CD4-positive, alpha-beta T cell treated with Interleukin-17A for 1 hour (primary cell): ENCODE results near the gene PHGDH.

Source experiments
- DNase-seq: peaks from one replicate; pipeline ENCODE4 v3.0.0-alpha.2; 2020

The PHGDH gene

GRCh38 chr1:119733754-119734153 is 22.0 kb downstream of the PHGDH start:
- no peak for DNase-seq

DNA sequence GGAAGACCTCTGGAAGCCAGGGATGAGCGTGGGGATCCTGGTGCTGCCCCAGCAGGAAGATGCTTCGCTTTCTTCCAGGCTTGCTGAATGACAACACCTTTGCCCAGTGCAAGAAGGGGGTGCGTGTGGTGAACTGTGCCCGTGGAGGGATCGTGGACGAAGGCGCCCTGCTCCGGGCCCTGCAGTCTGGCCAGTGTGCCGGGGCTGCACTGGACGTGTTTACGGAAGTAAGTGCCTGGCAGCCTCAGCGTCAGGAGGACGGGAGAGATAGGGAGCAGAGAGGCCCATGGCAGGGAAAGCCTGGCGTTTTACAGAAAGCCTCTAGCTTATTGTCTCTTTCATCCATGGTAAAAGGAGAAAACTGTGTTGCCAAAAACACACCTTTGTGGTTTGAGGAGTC is 23.5 kb downstream of the PHGDH start:
- no peak for DNase-seq

GRCh38 chr1:119736649-119737039 is 24.9 kb downstream of the PHGDH start:
- DNase-seq = no peak

GRCh38 chr1:119737040-119737682 is 25.4 kb downstream of the PHGDH start:
- DNase-seq = no peak

DNA sequence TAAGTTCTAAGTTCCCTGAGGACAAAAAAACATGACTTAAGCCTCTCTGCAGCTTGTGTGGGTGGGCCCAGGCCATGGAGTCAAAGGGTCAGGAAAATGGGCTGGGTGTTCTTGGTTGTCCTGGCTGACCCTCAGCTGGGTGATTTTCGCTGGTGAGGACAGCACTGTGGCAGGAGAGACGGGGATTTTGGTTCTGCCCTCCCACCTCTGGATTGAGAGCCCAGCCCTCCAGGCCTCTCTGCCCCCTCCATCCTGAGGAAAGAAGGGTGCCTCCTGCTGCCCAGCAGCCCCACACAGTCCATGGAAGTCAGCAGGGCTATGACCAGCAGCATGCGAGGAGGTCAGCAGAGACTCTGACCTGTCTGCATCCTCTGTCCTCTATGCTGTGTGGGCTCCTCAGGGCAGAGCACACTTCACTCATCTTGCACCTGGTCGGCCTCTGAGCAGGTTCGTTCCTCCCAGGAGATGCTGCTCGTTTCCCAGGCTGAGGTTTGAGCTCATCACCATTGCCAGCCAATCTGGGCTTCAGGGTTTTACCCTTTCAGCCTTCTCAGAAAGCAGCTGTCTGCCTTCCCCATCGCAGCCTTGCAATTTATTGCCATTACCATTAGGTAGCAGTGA is 26.5 kb downstream of the PHGDH start:
- no peak for DNase-seq

DNA sequence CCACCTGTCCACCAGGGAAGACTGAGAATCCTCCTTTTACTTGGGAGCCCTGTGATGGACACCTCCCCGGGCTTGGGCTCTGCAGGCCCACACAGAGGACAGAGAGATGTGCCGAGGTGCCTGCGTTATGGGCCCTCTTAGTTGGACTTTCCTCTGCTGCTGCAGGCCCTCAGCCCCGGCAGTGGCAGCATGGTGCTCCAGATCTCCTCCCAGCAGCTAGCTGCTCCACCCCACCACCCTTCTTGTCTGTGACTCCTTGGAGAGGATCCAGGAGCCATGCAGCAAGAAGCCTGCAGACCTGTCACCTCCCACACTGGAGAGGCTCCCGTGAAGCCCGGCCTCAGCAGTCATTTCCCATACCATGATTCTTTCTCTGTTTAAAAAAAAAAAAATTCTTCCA is 27.4 kb downstream of the PHGDH start:
- DNase-seq = no peak

- DNase-seq = no peak
Measured at GRCh38 chr1:119740261-119740660, 28.5 kb downstream of the PHGDH start.

- DNase-seq = no peak
Measured at GRCh38 chr1:119740896-119741780, 29.4 kb downstream of the PHGDH start.

- DNase-seq = no peak
Measured at GRCh38 chr1:119742202-119742601, 30.5 kb downstream of the PHGDH start.

DNA sequence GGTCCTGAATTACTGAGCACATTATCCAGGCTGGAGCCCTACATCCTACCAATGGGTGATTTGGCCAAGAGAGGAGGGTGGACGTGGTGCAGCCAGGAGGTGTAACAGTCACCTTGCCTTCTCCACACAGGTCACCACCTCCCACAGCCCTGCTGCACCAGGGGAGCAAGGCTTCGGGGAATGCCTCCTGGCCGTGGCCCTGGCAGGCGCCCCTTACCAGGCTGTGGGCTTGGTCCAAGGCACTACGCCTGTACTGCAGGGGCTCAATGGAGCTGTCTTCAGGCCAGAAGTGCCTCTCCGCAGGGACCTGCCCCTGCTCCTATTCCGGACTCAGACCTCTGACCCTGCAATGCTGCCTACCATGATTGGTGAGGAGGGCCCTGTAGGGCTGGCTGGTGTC is 30.9 kb downstream of the PHGDH start:
- no peak for DNase-seq

DNA sequence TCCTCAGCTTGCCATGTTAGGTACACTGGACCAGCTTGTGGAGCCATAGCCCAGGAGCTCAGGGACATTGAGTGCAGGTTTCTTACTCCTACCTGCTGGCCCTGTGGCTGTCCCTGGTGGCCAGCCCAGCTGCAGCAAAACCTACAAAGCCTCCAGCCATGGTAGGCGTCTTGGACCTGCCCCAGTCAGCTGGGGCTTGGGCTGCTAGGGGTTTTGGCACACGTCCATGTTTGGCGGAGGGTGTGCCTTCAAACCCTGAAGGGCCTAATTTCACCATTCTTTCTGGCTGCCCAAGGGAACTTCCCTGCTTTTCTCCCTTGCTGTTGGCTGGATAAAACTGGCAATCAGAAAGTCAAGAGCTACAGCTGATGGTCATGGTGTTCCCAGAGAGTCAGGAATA is 31.6 kb downstream of the PHGDH start:
- no peak for DNase-seq

- DNase-seq = peak; percentile 31
Measured at GRCh38 chr1:119743776-119744597, 32.3 kb downstream of the PHGDH start.

DNA sequence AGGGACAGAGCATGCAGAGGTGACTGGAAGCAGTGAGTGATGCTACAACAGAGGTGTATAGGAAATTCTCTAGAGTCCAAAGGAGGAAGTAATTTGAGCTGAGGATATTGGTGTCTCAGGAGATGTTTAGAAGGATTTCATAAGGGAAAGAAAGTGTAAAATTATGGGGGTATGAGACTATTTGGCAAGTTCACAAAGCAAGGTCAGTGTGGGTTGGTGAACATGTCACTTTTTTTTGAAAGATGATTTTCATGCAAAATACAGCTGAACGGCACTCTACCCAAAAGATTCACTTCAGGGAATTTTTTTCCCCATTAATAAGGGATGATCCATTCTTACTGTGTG is 32.8 kb downstream of the PHGDH start:
- DNase-seq = no peak

GRCh38 chr1:119745034-119745433 is 33.3 kb downstream of the PHGDH start:
- DNase-seq = no peak

DNA sequence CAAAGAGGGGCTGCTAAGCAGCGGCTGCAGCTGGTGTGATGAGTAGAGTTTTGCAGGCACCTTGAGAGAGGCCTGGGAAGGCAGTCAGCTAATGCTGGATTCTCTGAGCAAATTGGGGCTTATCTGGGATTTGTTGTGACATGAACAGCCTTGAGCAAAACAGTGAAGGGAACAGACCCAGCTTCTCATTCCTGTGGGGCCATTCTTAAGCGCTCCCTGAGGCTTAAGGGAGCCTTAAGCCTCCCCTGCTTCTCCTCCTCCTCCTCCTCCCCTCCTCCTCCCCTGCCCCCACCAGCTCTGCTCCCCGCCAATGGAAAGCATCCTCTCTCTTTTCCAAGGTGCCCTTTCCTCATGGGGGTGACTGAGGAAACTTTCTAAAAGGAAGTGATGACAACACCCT is 35.7 kb downstream of the PHGDH start:
- DNase-seq = no peak

- DNase-seq = no peak
Measured at GRCh38 chr1:119748040-119748439, 36.3 kb downstream of the PHGDH start.

GRCh38 chr1:119752592-119752991 is 40.9 kb downstream of the PHGDH start:
- no peak for DNase-seq

GRCh38 chr1:119758584-119758983 is 46.9 kb downstream of the PHGDH start:
- DNase-seq = no peak

GRCh38 chr1:119762409-119762808 is 50.7 kb downstream of the PHGDH start:
- DNase-seq = no peak

DNA sequence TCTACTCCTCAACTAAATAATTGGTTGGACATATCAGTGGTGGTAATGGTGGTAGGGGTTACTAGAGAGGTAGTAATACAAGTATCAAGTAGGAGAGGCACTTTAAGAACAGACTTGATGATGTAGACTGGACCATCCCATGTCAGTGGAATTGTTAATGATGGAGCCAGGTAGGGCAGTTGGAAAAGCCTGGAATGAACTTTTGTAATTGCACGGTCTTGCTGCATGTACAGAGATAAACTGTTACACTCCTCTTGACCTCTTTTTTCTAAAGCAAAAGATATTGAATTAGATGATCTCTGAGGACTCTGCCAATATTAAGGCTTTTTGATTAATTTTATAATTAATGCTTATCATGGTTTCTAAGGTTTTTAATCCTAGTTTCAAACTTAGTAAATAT is 51.2 kb downstream of the PHGDH start:
- DNase-seq = no peak

GRCh38 chr1:119764220-119764619 is 52.5 kb downstream of the PHGDH start:
- DNase-seq = no peak

DNA sequence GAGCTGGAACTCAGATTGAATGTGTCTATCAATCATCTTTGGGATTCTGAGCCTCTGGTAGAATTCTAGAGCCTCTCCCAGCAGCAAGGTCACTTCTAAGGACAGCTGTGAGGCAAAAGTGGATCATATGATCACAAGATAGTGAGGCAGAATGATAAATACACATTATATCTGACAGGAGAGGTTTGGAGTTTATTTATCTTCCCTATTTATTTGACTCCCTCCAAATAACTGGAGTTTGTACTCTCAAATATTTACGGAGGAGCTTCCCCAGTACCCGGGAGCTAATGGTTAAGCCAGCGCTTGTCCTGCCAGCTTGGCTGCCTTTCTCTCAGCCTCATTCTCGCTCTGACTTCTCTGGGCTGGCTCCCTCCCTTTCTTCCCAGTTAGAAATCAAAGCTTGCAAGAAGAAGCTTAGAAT is 54.6 kb downstream of the PHGDH start:
- DNase-seq = no peak

GRCh38 chr1:119767486-119767885 is 55.8 kb downstream of the PHGDH start:
- no peak for DNase-seq
